Breast epithelium (tissue), 3 donors: Measurements from ENCODE around the gene TBCC.

ENCODE experiments used
- CTCF ChIP-seq, 3 donors: fragments of 450-650 bp; IDR thresholded peaks; one replicate each; pipeline ENCODE4 v1.5.1; 2016 to 2017; ENCODE audit warnings: antibody characterized with exemption in 3 of 3, mild to moderate bottlenecking in 3 of 3, moderate library complexity in 3 of 3
- POLR2A ChIP-seq: fragments of 450-650 bp; IDR thresholded peaks from one replicate; pipeline ENCODE4 v1.6.1; 2016; ENCODE audit warnings: antibody characterized with exemption, mild to moderate bottlenecking, moderate library complexity
- POLR2AphosphoS5 ChIP-seq, 3 donors: sonication (generic); formaldehyde crosslinking; IDR thresholded peaks; one replicate each; pipeline ENCODE4 v1.6.1; 2017; ENCODE audit warnings: antibody characterized with exemption in 3 of 3

GRCh38 chr6:42779521-42779920 is 33.6 kb upstream of the TBCC start:
- TF ChIP-seq POLR2A (no peak), CTCF (IDR thresholded peaks at IDR 0.05) (no peak), POLR2AphosphoS5 (IDR thresholded peaks at IDR 0.05) (no peak)
